Stimulated activated naive CD8-positive, alpha-beta T cell treated with anti-CD3 and anti-CD28 coated beads, Interleukin-15, amount 100 ng/mL, for 72 hours (primary cell): ENCODE measurements around the gene LETM1.

Experiments
- ATAC-seq: fragments of 150-1000 bp; cut with Tn5 transposase; 2 replicates; pipeline ENCODE4 v1.10.0; 2021; ENCODE audit warnings: mild to moderate bottlenecking, moderate library complexity
- DNase-seq, 2 donors: peaks; one replicate each; pipeline ENCODE4 v3.0.0; 2021 to 2022
- H3K27ac Mint-ChIP-seq, 2 donors: one replicate each; pipeline ENCODE4 v1.8.0; 2022; ENCODE audit warnings: mild to moderate bottlenecking in 2 of 2, mixed read lengths in 2 of 2, moderate library complexity in 2 of 2
- H3K27me3 Mint-ChIP-seq: one replicate; pipeline ENCODE4 v1.8.0; 2022; ENCODE audit warnings: mixed read lengths
- H3K4me1 Mint-ChIP-seq: one replicate; pipeline ENCODE4 v1.8.0; 2022; ENCODE audit warnings: mild to moderate bottlenecking, mixed read lengths
- H3K4me3 Mint-ChIP-seq, 2 donors: one replicate each; pipeline ENCODE4 v1.8.0; 2022; ENCODE audit warnings: mild to moderate bottlenecking in 2 of 2, mixed read lengths in 2 of 2, moderate library complexity in 1 of 2
- H3K9me3 Mint-ChIP-seq, 2 donors: one replicate each; pipeline ENCODE4 v1.8.0; 2022; ENCODE audit warnings: mixed read lengths in 2 of 2

LETM1 gene

DNA sequence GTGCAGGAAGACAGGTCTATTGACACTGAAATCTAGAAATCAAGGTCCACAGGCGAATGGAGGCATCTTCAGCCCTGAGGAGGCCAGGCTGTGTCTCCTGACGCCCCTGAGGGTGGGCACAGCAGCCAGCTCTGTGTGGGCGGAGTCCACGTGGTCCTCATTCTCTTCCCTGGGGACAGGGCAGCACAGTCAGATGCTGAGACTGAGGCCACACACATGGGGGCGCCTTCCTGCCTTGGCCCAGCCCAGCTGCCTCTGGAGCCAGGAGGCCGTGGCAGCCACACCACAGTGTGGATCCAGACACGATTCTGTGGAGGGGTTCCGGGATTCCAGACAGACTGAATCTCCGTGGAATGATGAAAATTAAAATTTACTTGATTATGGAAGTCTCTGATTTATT lies 42.0 kb downstream of the LETM1 start:
- DNase-seq (no peak), ATAC-seq (no peak)
- H3K27me3 Mint-ChIP-seq: no peaks in the 10 kb centered on the region
- no peak overlapping the region for H3K27ac Mint-ChIP-seq
- no peak overlapping the region for H3K4me3 Mint-ChIP-seq
- no peaks in the 10 kb centered on the region for H3K9me3 Mint-ChIP-seq
- no peaks in the 10 kb centered on the region for H3K4me1 Mint-ChIP-seq

DNA sequence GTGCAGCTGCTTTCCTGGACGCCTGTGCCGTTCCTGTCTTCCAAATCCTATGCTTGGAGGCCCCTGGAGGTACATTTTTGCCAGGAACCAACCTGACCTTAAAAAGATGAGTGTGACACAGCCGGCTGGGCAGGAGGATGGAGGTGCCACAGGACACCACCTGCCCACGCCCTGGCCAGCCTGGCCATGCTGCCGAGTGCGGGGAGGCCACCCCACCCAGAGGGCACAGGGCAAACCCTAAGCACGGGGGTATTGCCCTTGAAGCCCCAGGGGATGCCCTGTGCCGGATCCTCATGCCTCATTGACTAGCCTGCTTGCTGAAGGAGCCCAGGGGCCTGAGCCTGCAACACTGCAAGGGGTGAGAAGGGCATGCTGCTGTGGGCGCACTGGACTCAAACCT lies 42.7 kb downstream of the LETM1 start:
- Mint-ChIP-seq H3K27ac (peak overlapping the region in 1 of 2 donors; percentile 67), H3K27me3 (no peaks in the 10 kb centered on the region), H3K4me1 (no peaks in the 10 kb centered on the region), H3K9me3 (no peaks in the 10 kb centered on the region), H3K4me3 (no peak overlapping the region)
- DNase-seq (no peak), ATAC-seq (no peak)

DNA sequence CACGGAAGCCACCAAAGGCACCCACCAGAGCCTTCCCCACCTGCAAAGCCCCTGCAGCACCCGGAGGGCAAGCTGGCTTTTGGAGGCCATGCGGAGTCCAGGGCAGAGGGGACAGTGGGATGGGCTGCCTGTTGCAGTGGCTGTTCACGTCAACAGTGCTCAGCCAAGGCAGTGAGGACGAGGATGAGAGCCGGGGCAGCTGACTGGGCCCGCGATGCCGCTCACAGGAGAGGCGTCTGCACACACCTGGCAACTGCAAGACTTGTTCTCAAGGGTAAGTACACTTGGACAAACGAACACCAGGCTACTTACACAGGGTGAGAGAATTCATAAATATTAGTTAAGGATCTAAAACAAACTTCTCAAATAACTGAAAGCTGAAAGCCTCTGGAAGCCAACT lies 43.2 kb downstream of the LETM1 start:
- ATAC-seq: no peak
- no peak for DNase-seq
- no peak overlapping the region for H3K27ac Mint-ChIP-seq
- no peaks in the 10 kb centered on the region for H3K27me3 Mint-ChIP-seq
- H3K9me3 Mint-ChIP-seq: no peaks in the 10 kb centered on the region
- H3K4me1 Mint-ChIP-seq: no peaks in the 10 kb centered on the region
- H3K4me3 Mint-ChIP-seq: no peak overlapping the region

GRCh38 chr4:1810765-1811164 lies 45.2 kb downstream of the LETM1 start:
- no peak overlapping the region for H3K27ac Mint-ChIP-seq
- DNase-seq (no peak), ATAC-seq (no peak)
- no peak overlapping the region for H3K4me3 Mint-ChIP-seq
- H3K4me1 Mint-ChIP-seq: no peaks in the 10 kb centered on the region
- H3K27me3 Mint-ChIP-seq: no peaks in the 10 kb centered on the region
- no peaks in the 10 kb centered on the region for H3K9me3 Mint-ChIP-seq

DNA sequence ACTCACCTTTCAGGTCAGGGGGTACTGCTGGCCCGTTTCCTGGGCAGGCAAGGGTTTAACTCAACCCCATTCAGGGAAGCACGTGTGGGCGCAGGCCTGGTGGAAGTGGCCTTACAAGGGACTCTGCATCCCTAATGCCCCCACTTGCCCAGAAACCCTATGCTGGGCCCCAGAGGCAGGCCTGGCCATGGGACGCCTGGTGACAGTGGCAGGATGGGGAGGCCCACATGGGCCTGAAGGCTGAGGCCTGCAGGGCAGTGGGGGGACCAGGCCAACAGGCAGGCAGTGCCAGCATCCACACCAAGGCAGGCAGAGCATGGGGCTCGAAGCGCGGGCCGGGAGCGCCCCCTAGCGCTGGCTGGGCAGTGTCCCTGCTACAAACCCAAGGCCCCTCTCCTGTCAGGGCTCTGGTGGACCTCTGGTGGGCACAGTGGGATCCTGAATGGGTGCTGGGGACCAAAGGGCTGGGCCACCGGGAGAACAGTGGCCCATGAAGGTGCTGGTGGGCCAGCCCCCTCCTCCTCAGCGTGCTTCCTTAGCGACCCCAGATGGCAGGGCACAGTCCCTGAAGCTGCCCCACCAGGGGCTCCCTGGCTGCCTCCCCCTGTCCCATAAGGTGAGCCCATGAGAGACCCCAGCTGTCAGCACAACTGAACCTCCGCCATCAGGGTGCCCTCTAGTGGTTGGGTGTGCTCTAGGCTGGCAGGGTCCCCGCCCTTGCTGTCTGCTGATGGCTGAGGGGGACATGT lies 46.0 kb downstream of the LETM1 start:
- Mint-ChIP-seq H3K27ac (no peak overlapping the region), H3K4me1 (no peaks in the 10 kb centered on the region), H3K4me3 (no peak overlapping the region), H3K27me3 (no peaks in the 10 kb centered on the region), H3K9me3 (no peaks in the 10 kb centered on the region)
- ATAC-seq (peak; percentile 88), DNase-seq (peak; percentile 83 to 84)

GRCh38 chr4:1808851-1809753 lies 46.9 kb downstream of the LETM1 start:
- DNase-seq: no peak
- H3K27ac Mint-ChIP-seq: peak overlapping the region in 1 of 2 donors; percentile 48
- H3K4me1 Mint-ChIP-seq: no peaks in the 10 kb centered on the region
- no peak for ATAC-seq
- H3K27me3 Mint-ChIP-seq: no peaks in the 10 kb centered on the region
- H3K4me3 Mint-ChIP-seq: no peak overlapping the region
- H3K9me3 Mint-ChIP-seq: no peaks in the 10 kb centered on the region

GRCh38 chr4:1808396-1808795 lies 47.6 kb downstream of the LETM1 start:
- DNase-seq (no peak), ATAC-seq (no peak)
- Mint-ChIP-seq H3K4me1 (no peaks in the 10 kb centered on the region), H3K27me3 (no peaks in the 10 kb centered on the region), H3K4me3 (no peak overlapping the region), H3K27ac (no peak overlapping the region), H3K9me3 (no peaks in the 10 kb centered on the region)

GRCh38 chr4:1807332-1807777 lies 48.6 kb downstream of the LETM1 start:
- DNase-seq (no peak), ATAC-seq (no peak)
- Mint-ChIP-seq H3K27me3 (no peaks in the 10 kb centered on the region), H3K27ac (no peak overlapping the region), H3K9me3 (no peaks in the 10 kb centered on the region), H3K4me1 (no peaks in the 10 kb centered on the region), H3K4me3 (no peak overlapping the region)

GRCh38 chr4:1806596-1807331 lies 49.2 kb downstream of the LETM1 start:
- Mint-ChIP-seq H3K4me1 (no peaks in the 10 kb centered on the region), H3K27ac (no peak overlapping the region), H3K27me3 (no peaks in the 10 kb centered on the region), H3K9me3 (no peaks in the 10 kb centered on the region), H3K4me3 (no peak overlapping the region)
- no peak for DNase-seq
- ATAC-seq: no peak

- Mint-ChIP-seq H3K4me1 (no peaks in the 10 kb centered on the region), H3K27ac (no peak overlapping the region)
- no peak for ATAC-seq
Measured at GRCh38 chr4:1806223-1806564, 49.8 kb downstream of the LETM1 start.

DNA sequence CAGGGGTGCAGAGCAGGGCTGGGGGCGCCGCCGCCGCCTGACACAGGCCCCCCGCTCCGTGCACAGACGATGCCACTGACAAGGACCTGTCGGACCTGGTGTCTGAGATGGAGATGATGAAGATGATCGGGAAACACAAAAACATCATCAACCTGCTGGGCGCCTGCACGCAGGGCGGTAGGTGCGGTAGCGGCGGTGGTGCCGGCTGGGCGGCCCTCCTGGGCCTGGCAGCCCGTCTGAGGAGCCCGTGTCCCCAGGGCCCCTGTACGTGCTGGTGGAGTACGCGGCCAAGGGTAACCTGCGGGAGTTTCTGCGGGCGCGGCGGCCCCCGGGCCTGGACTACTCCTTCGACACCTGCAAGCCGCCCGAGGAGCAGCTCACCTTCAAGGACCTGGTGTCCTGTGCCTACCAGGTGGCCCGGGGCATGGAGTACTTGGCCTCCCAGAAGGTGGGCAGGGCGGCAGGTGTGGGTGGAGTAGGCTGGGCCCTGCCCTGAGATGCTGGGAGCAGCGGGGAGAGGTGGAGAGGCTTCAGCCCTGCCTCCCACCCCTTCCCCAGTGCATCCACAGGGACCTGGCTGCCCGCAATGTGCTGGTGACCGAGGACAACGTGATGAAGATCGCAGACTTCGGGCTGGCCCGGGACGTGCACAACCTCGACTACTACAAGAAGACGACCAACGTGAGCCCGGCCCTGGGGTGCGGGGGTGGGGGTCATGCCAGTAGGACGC lies 50.3 kb downstream of the LETM1 start:
- Mint-ChIP-seq H3K4me1 (no peaks in the 10 kb centered on the region), H3K4me3 (no peak overlapping the region), H3K27me3 (peaks cover 4% of the 10 kb centered on the region), H3K27ac (no peak overlapping the region), H3K9me3 (no peaks in the 10 kb centered on the region)
- ATAC-seq: no peak
- DNase-seq: no peak

More at GRCh38 chr4:1806223-1806564, 49.8 kb downstream of the LETM1 start:
- Mint-ChIP-seq H3K27me3 (no peaks in the 10 kb centered on the region), H3K9me3 (no peaks in the 10 kb centered on the region), H3K4me3 (no peak overlapping the region)
- no peak for DNase-seq

- Mint-ChIP-seq H3K9me3 (no peaks in the 10 kb centered on the region), H3K27ac (no peak overlapping the region), H3K4me1 (no peaks in the 10 kb centered on the region), H3K4me3 (no peak overlapping the region), H3K27me3 (peaks cover 12% of the 10 kb centered on the region)
- no peak for ATAC-seq
- no peak for DNase-seq
Measured at GRCh38 chr4:1804638-1805492, 51.1 kb downstream of the LETM1 start.

DNA sequence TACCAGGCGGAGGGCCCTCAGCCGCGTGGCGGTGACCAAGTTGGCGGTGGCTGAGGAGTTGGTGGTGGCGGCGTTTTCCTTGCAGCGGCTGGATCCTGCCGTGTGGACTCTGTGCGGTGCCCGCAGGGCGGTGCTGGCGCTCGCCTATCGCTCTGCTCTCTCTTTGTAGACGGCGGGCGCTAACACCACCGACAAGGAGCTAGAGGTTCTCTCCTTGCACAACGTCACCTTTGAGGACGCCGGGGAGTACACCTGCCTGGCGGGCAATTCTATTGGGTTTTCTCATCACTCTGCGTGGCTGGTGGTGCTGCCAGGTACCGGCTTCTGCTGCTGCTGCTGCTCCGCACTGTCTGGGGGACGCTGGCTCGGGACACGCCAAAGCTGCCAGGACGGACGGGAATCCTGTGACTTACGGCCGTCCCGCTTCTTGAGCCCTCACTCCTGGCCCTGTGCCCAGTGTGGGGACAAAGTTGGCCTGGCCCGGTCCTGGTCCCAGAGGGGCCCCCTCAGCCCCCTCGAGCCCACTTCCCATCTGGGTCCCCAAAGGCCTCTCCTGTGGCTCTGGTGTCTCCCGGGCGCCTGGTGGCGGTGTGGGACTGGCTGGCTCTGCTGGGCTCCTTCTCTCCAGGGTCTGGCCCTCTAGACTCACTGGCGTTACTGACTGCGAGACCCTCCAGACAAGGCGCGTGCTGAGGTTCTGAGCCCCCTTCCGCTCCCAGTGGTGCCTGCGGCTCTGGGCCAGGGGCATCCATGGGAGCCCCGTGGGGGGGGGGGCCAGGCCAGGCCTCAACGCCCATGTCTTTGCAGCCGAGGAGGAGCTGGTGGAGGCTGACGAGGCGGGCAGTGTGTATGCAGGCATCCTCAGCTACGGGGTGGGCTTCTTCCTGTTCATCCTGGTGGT lies 52.2 kb downstream of the LETM1 start:
- no peak overlapping the region for H3K27ac Mint-ChIP-seq
- H3K27me3 Mint-ChIP-seq: peaks cover 21% of the 10 kb centered on the region
- H3K9me3 Mint-ChIP-seq: no peaks in the 10 kb centered on the region
- ATAC-seq (no peak), DNase-seq (no peak)
- H3K4me1 Mint-ChIP-seq: no peaks in the 10 kb centered on the region
- no peak overlapping the region for H3K4me3 Mint-ChIP-seq
